Activated CD4-positive, alpha-beta T cell treated with anti-CD3 and anti-CD28 coated beads for 48 hours (primary cell): Measurements from ENCODE around the gene UNC13D.
A peak's percentile ranks its signal among the peaks of the same experiment; 100 is the strongest.

Experiments used
- DNase-seq: peaks from one replicate; pipeline ENCODE4 v3.0.0-alpha.2; 2020

Gene UNC13D

DNA sequence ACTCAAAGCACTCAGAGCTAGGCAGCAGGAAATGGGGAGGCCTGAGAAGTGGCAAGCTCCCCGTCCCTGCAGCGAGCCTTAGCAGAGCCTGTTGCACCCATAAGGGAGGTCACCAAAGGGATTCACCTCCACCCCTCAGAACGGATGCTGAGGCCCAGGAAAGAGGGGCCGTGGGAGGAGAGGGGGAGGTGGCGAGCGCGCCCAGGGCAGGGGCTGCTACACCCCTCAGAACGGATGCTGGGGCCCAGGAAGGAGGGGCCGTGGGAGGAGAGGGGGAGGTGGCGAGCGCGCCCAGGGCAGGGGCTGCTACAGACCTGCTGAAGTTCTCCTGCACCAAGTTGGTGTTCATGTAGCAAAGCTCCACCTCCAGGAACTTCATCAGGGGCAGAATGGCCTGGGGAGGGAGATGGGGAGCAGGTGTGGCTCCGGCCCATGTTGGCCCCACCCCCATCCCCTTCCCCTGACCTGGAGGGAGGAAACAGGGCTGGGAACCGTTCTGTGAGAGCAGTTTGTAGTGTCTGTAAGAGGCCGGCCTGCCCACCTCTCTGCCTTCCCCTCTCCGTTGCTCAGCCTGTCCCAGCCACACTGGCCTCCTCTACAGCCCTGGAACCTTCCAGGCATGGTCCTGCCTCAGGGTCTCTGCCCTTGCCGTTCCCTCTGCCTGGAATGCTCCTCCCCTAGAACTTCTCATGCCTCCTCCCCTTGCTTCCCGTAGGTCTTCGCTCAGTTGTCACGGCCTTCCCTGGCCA, 11.4 kb downstream of the UNC13D start:
- DNase-seq = no peak

DNA sequence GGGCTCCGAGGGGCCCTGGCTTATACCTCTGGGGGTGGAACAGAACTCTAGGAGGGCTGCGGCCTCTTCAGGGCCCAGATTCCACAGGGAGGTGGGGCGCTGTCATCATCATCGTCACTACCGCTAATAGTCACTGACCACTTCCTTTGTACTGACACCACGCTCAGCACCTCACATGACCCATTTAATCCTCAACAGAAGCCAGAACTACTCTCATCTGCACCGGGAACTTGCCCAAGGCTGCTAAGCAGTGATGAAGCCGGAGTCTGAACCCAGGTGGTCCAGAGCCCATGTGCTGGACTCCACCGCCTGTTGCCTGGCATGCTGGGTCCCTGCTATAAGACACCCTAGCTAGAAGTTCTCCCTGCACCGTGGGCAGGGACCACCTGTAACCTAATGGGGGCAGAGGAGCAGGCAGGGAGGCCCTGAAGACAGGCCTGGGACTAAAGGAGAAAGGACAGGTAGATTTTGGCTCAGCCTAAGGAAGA, 12.0 kb downstream of the UNC13D start:
- peak; percentile 57 for DNase-seq

DNA sequence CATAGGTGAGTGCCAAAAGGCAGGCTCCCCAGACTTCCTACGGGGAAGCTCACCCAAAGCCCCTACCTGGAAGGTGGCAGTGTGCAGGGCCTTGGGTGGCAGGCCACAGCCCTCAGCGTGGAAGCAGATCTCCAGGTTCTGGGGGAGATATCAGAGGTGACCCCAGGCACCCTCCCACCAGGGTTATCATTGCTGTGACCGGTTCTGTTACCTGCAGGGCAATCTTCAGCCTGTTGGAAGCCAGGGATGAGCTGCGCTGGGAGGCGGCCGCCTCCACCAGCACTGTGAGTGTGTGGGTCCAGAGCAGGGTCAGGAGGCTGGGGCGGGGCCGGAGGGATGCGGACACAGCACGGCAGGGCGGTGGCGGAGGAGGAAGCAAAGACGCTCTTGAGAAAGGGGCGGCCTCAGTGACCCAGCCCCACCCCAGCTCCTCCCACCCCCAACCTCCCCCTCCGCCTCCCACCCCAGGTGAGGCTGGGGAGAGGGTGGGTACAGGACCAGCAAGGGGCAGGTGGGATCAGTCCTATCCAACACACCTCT, 13.1 kb downstream of the UNC13D start:
- DNase-seq = no peak

DNA sequence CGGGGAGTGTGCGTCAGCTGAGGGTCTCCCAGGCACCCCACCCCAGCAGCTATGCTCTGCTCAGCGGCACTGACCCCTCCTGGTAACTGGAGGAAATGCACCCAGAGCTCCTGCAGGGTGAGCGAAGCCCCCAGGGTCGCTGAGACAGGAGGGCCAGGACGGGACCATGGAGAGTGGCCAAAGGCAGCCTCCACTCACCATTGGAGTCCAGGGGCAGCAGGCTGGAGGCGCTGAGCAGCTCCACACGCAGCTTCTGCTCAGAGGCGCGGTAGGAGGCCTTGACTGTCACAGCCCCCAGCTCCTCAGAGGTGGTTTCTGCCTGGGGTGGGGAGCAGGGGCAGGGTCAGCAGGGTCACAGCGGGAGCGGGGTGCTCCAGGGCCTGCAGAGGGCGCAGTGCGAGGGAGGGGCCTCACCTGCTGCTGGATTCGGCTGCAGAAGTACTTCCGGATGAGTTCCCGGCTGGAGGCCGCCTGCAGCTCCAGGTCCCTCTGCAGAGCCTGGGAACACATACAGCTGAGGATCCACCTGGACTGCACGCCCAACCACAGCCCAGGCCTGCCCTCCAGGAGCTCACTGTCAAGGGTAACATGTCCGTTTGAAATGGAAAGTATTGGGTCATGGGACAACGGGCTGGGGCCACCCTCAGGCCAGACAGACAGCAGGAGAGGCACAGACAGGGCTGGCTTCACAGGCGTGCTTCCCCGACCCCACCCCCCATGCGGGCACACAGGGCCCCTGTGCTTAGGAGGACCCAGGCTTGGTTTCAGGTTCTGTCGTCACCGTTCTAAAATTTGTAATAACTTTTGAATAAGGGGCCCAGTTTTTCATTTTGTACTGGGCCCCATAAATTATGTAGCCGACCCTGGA, 13.8 kb downstream of the UNC13D start:
- DNase-seq = peak; percentile 48

DNA sequence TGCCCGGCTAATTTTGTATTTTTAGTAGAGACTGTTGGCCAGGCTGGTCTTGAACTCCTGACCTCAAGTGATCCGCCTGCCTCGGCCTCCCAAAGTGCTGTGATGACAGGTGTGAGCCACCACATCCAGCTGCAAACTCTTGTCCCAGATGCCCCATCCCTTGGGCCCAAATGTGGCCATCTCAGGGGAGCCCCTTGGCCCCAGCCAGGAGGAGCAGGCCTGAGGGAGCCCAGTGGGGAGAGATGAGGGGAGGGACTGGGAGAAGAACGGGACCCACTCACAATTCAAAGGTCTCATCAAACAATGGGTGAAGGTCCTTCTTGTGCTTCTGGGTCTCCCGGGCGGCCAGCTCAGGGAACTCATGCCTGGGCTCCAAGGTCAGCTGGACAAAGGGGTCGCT, 14.5 kb downstream of the UNC13D start:
- no peak for DNase-seq

DNA sequence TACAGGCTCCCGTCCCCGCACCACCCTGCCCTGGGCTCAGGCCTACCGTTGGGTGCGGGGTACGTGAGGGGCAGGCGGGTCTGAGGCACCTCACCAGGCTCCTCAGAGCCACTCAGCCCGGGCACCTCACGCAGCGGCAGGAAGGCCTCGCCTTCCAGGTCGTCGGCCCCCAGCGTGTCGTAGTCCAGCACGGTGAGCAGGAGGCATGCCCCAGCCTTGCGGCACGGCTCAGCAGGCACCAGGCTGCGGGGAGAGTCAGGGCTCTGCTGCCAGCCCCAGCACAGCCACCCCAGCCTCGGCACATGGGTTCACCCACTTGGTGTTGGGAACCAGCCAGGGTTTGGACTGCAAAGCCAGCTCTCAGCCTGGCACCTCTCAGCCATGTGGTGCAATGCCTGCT, 15.5 kb downstream of the UNC13D start:
- DNase-seq = no peak

DNA sequence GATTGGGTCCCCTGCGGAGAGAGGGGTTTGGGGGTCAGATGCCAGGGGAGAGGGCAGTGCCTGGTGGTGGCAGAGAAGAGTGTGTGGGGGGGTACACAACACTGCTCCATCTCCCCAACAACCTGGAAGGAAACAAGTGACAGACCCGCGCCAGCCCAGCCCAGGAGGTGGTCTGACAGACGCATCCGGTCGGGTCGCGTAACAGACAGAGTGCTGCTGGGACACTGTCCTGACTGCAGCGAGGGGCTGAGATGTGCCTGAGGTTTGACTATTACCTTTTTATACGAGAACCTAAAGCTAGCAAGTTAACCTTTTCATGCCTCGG, 16.2 kb downstream of the UNC13D start:
- no peak for DNase-seq

DNA sequence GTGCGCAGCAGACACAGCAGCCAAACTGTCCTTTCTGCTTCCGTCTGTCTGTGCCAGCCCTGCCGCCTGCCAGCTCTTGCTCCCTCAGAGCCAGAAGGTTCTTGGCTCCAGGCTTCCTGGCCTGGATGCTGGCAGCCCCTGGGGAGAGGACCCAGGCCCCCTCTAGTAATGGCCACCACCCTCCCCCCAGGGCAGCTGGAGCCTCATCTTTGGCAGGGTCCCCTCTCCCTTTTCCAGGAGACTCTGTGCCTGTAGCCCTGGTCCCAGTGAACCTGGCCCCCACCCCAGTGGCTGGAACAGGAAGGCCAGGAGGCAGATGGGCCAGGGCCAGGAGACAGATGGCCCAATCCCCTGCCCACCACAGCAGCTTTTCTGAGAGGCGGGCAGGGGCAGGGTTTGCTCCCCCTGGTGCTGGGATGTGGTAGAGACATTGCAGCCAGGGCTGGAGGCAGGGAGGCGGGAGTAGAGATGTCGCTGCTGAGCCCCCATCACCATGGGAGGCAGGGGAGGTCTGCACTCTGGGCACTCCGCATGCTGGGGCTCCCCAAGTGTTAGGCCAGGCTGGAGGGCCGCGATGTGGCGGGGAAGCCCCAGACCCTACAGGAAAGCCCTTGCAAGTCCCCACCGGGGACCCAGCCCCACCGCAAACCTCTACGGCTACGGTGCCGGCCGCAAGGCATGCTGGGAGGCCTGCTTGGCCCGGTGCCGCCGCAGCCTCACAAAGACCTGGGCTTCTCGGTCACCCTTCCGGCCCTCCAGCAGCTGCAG, 16.7 kb downstream of the UNC13D start:
- DNase-seq = peak; percentile 78

DNA sequence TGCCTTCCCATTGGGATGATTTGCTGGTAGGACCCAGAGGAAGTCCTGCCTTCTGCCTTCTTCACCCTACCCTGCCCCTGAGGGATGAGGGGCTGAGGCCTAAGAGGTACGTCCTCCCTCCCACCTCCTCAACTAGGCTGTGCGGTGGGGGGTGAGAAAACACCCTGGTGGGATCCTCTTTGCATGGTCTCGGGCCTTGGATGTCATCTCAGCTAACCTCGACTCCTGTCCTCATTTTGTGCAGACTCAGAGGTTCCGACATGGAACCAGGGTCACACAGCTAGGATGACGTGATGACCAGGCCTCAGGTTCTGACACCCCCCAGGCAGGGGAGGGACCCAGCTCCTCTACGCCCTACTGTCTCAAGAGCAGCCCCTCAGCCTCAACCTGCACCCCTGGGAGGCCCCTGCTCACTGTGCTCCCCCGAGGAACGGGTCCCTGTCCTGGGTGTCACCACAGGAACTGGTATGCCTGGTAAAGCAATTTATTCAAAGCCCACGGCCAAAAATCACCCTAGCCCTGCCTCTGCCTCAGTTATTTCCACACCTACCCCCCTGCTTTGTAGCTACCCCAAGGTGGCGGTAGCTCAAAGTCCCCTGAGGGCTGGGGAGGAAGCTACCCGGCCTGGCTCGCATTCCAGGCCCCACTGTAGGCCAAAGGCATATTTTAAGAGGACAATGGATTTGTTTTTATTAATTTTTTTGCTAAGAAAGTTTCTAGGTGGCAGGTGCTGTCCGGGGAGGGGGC, 17.5 kb downstream of the UNC13D start:
- DNase-seq = no peak

DNA sequence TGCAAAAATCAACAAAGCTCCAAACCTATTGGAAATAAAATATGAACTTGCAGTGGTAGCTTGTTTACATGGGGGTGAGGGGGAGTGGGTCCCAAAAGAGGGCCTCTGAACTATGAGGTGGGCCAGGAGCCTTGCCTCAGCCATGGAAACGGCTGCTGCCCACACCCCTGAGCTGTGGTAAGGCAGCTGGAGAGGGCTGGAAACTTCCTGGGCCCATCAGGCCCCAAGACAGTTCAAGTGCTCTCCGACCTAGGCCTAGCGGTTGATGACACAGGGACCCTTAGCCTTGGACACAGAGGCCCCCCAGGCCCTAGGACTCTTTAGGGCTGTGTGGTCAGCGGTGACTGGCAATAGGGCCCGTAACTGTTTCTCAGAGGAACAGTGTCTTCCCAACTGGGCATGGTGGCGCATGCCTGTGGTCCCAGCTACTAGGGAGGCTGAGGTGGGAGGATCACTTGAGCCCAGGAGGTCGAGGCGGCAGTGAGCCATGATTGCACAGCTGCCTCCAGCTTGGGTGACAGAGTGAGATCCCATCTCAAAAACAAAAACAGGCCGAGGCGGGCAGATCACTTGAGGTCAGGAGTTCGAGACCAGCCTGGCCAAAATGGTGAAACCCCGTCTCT, 18.3 kb downstream of the UNC13D start:
- no peak for DNase-seq

DNA sequence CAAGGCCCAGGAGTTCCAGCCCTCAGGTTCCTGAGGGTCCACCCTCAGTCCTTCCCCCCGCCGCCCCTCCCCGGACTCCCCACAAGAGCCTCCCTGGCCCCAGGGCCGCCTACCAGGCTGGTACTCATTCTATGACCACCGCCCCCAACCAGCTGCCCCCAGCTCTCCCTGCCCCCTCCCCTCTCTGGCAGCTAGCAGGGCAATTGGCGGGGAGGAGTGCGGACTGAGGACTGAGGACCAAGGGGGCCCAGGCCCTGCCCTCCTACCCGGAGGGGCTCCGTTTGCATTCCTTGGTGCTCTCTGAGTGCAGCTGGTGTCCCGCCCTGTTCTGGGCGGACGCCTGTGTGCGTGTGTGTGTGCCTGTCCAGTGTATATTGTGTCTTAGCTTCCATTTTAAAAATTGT, 19.1 kb downstream of the UNC13D start:
- DNase-seq = no peak

DNA sequence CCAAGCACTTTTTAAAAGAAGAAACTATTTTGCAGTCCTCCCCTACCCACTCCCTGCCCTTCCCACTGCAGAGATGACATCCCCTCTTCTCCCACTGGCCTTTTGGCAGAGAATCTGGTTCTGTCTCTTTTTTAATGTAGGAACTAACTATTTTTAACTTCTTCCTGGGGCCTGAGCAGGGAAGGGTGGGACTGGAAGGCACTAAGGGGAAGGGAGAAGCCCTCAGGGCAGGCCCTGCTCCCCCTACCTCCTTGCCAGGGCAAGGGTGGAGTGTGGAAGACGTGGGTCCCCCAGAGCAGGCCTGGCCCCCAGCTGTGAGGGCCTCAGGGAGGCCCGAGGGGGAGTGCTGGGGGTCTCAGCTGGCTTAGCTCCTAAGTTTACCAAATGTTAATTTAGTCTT, 19.5 kb downstream of the UNC13D start:
- no peak for DNase-seq

DNA sequence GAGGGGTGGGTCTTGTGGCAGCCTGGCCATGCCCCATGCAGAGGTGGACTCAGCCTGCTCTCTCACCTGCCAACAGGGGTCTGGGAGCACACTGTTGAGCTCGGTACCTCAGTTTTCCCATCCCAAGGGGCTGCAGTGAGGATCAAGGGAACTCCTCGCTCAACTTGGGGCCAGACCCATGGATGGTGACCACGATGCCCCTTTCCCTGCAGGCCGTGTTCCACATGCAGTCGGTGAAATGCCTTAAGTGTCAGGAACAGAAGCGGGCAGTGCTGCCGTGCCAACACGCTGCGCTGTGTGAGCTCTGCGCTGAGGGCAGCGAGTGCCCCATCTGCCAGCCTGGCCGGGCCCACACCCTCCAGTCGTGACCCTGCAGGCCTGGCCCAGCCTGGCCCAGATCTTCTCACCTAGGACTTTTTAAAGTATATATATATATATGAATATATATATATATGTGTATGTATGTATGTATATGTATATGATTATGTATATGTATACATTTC, 20.1 kb downstream of the UNC13D start:
- no peak for DNase-seq

DNA sequence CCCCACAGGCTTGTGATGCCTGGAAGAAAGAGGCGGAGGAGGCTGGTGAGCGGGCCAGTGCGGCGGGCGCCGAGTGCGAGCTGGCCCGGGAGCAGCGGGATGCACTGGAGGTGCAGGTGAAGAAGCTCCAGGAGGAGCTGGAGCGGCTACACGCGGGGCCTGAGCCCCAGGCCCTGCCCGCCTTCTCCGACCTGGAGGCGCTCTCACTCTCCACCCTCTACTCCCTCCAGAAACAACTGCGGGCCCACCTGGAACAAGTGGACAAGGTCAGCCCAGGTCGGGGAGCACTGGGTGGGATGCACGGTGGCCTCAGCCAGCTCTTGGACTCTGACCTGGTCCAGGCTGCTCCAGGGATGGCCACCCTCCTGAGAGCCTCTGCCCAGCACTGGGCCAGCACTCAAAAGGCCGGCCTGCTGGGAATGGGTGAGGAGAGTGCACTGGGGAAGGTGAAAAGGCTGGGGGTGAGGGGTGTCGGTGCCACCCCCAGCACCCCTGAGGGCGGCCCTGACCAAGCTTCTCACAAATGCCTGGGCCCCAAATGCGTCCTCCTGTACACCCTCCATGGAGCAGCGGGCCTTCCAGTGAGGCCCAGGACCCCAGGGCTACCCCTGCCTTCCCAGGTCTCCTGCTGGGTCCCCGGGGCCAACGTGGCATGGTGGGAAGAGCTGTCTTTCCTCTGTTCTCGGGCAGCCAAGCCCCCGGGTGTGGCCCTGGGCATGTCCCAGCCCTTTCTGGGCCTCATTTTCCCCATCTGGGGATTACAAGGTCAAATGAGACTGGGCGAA, 20.8 kb downstream of the UNC13D start:
- DNase-seq = no peak

DNA sequence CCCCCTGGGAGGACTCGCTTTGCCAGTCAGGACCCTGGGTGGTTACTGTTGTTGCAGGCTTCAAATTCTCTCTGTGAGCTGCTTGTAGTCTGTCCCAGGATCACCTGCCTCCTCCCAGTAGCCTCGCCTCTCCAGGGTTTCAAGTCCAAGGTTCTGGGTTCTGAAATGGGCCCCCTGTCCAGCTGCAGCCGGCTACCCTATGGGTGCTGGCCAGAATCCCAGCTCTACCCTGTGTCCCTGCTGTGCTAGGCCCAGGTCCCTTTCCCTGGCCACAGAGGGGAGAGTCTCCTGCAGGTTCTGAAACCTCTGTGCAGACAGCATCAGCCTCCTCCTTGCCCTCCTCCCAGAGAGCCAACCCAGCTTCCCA, 21.4 kb downstream of the UNC13D start:
- DNase-seq = no peak

DNA sequence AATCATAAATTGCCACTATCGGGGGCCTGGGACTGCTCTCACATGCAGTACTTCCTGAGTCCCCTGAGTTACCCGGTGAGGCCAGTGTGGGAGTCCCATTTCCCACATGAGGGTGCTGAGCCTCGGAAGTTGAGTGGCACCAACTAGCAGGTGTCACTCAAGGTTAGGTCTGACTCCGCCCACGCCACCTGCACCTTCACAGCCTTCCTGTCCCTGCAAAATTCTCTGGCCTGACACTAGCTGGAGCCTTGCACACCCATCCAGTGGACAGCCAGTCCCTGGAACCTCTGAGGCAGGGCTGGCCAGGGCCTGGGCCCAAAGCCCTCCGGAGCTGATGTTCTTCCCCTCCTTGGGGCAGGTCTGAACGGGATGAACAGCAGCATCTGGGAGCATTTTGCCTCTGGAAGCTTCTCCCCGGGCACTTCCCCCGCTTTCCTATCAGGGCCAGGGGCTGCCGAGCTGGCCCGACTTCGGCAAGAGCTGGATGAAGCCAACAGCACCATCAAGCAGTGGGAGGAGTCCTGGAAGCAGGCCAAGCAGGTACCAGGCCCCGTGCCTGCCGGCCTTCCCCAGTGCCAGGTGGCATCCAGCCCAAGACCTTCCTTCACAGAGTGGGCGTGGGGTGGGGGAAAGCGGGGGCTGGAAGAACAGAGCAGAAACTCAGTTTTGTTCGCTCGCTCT, 21.9 kb downstream of the UNC13D start:
- DNase-seq = peak; percentile 50

DNA sequence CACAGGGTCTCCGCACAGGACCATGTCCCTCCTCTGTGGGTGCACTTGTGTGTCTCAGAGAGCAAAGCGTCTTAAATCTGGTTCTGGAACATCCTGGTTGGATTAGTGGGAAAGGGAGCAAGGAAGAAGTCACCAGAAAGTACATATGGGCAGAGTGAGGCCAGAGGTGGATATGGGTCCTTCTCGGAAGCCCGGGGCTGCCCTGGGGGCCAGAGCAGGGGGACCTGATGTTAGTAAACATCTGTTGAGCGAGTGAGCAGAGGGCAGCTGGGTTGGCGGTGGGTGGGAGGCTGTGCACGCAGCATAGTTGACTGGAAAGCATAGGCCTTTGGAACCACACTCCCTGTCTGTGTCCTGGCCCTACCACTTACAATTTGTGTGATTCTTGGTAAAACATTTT, 22.7 kb downstream of the UNC13D start:
- DNase-seq = no peak

DNA sequence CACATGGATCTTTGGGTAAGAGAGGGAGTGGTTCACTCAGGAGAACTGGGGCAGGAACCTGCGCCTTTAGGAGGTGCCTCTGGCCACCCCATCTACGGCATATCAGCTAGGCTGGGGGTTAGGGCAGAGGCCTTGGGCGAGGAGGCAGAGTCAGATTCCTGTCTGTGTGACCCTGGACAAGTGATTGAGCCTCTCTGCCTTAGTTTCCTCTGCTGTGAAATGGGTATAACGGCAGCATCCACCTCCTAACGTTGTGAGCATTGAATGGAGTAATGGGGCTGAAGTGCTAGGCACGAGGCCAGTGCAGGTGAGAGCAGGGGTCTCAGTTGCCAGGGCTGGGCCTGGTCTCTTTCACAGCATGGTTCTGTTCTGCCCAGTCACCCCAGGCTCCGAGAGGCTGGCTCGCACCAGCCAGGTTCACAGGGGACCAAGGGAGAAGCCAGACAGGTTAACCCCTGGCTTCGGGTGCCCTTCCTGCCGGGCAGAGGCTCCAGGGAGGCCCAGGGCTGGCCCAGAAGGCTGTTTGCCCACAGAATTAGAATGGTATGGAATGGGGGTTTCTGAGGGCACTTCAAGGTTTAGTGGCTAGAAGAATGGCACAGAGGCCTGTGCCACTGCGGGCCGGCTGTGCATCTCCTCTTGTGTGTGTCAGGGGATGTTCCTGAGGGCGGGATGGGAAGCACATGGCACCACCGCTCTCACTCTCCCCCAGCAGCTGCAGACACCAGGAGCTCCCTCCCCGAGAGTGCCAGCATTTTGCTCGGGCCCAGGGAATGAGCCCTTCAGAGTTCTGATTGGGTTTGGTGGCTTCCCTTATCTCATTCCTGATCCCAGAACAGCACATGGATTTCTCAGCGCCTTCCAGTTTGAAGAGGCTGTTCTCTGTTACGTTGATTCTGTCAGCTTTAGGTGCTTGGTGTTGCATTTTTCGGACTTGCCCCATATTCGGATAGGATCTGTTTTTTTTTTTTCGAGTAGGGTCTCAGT, 23.8 kb downstream of the UNC13D start:
- no peak for DNase-seq

DNA sequence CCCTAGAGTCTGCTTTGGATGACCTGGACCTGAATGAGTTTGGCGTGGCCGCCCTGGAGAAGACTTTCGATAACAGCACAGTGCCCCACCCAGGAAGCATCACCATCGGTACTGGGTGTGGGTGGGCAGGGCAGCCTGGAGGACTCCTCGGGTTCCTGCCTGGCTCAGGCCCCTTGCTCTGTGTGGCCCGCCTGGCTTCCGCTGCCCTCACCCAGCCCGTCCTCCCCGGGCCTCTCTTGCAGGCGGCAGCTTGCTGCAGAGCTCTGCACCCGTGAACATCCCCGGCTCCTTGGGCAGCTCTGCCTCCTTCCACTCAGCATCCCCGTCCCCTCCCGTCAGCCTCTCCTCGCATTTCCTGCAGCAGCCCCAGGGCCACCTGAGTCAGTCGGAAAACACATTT, 24.5 kb downstream of the UNC13D start:
- no peak for DNase-seq
